Endothelial cell (in vitro differentiated cells): Measurements from ENCODE around the gene CLCA1. TPM values are rescaled to one million over a fixed set of nuclear protein-coding genes. Genes with fewer than 3 reads are reported as not detected.

Experiments
- DNase-seq: peaks from one replicate; pipeline ENCODE4 v3.0.0; 2021; ENCODE audit warnings: low spot score
- H3K27ac Mint-ChIP-seq: one replicate; pipeline ENCODE4 v1.8.0; 2021; ENCODE audit warnings: mixed read lengths, inconsistent platforms; ENCODE audit not compliant: unreplicated experiment
- H3K27me3 Mint-ChIP-seq: one replicate; pipeline ENCODE4 v1.8.0; 2021; ENCODE audit warnings: mild to moderate bottlenecking, moderate library complexity, mixed read lengths, inconsistent platforms; ENCODE audit not compliant: unreplicated experiment
- H3K36me3 Mint-ChIP-seq: one replicate; pipeline ENCODE4 v1.8.0; 2021; ENCODE audit warnings: mild to moderate bottlenecking, low read depth, mixed read lengths, inconsistent platforms; ENCODE audit not compliant: unreplicated experiment
- H3K4me1 Mint-ChIP-seq: one replicate; pipeline ENCODE4 v1.8.0; 2021; ENCODE audit warnings: mild to moderate bottlenecking, mixed read lengths, inconsistent platforms; ENCODE audit not compliant: unreplicated experiment
- H3K4me3 Mint-ChIP-seq: one replicate; pipeline ENCODE4 v1.8.0; 2021; ENCODE audit warnings: mild to moderate bottlenecking, mixed read lengths, inconsistent platforms; ENCODE audit not compliant: unreplicated experiment
- H3K9me3 Mint-ChIP-seq: one replicate; pipeline ENCODE4 v1.8.0; 2021; ENCODE audit warnings: mixed read lengths, inconsistent platforms; ENCODE audit not compliant: unreplicated experiment
- total RNA-seq: library from RNA; stranded (reverse); fragmentation: NEBNext Ultra II Directional; extraction: Animal tissue kit (Norgen Biotek cat#: 25700); gene quantifications from one replicate; pipeline ENCODE4 v1.2.1, GENCODE V29; 2021; ENCODE audit not compliant: unreplicated experiment
- TF ChIP-seq, protein P1 (sequence below): fragments of 200-600 bp; sonication (generic); IDR thresholded peaks from one replicate; pipeline ENCODE4 v1.5.0; 2021; ENCODE audit warnings: antibody characterized with exemption; ENCODE audit not compliant: unreplicated experiment

CLCA1 gene
- total RNA-seq, 1 donor from 2014 or later, result not detected

DNA sequence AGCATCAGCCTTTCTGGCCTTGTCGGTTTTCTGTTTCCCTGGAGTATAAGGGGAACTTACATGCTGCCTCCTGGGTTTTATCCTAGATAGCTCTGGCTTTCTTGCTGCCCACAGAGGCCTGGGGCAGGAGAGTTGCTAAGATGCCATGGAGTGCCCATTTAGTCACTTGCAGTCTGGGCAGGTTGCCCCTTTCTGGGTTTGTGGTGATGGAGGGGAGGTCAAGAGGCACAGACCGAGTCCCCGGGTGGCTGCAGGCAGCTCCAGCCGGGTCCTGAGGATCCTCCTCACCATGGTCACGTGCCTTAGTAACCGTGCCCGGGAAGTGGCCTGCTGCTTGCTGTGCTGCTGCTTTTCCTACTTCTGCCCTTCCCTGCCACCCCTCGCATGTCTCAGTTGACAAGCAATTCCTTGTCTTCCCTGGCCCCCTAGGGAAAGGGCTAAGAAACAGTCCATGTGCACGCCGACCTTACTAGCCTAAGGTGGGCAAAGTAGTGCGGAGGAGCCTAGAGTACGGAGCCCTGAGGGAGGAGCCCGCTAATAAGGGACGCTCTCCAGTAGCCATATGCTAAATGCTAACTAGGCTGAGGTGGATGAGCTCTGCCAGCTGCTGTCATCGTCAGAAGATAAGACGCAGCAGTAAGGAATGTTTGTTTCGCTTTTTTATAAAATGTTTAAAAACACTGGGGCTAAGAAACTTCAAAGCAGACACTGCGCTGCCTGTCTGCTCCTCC, 34.8 kb downstream of the CLCA1 start:
- H3K4me1 Mint-ChIP-seq, result peaks cover 26% of the 10 kb centered on the region
- peaks cover 11% of the 10 kb centered on the region for H3K27me3 Mint-ChIP-seq
- H3K36me3 Mint-ChIP-seq, result no peaks in the 10 kb centered on the region
- no peaks in the 10 kb centered on the region for H3K9me3 Mint-ChIP-seq
- no peak overlapping the region for H3K4me3 Mint-ChIP-seq
- peak overlapping the region; percentile 95 for H3K27ac Mint-ChIP-seq
- DNase-seq, result peak; percentile 28
- TF ChIP-seq, protein P1, sequence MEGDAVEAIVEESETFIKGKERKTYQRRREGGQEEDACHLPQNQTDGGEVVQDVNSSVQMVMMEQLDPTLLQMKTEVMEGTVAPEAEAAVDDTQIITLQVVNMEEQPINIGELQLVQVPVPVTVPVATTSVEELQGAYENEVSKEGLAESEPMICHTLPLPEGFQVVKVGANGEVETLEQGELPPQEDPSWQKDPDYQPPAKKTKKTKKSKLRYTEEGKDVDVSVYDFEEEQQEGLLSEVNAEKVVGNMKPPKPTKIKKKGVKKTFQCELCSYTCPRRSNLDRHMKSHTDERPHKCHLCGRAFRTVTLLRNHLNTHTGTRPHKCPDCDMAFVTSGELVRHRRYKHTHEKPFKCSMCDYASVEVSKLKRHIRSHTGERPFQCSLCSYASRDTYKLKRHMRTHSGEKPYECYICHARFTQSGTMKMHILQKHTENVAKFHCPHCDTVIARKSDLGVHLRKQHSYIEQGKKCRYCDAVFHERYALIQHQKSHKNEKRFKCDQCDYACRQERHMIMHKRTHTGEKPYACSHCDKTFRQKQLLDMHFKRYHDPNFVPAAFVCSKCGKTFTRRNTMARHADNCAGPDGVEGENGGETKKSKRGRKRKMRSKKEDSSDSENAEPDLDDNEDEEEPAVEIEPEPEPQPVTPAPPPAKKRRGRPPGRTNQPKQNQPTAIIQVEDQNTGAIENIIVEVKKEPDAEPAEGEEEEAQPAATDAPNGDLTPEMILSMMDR, result no peak

DNA sequence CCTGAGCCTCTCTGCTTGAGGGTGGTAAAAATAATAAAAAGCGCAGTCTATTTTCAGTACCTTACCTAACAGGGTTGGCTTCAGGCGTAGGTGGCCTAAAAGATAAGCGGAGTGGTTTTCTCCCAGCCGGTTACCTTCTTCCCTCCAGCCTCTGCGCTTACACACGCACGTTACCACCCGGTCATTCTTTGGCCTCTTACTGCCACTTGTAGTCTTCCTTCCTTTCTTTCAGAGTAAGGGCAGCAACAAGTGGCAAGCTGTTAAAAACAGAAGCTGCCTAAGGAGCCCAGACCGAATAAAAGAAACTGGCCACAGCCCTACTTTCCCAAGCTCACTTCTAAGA, 35.4 kb downstream of the CLCA1 start:
- H3K4me3 Mint-ChIP-seq, result no peak overlapping the region
- H3K9me3 Mint-ChIP-seq, result no peaks in the 10 kb centered on the region
- peak overlapping the region; percentile 49 for H3K27ac Mint-ChIP-seq
- no peak for DNase-seq
- H3K27me3 Mint-ChIP-seq, result peaks cover 11% of the 10 kb centered on the region
- H3K4me1 Mint-ChIP-seq, result peaks cover 26% of the 10 kb centered on the region
- TF ChIP-seq, protein P1, result no peak
- no peaks in the 10 kb centered on the region for H3K36me3 Mint-ChIP-seq

DNA sequence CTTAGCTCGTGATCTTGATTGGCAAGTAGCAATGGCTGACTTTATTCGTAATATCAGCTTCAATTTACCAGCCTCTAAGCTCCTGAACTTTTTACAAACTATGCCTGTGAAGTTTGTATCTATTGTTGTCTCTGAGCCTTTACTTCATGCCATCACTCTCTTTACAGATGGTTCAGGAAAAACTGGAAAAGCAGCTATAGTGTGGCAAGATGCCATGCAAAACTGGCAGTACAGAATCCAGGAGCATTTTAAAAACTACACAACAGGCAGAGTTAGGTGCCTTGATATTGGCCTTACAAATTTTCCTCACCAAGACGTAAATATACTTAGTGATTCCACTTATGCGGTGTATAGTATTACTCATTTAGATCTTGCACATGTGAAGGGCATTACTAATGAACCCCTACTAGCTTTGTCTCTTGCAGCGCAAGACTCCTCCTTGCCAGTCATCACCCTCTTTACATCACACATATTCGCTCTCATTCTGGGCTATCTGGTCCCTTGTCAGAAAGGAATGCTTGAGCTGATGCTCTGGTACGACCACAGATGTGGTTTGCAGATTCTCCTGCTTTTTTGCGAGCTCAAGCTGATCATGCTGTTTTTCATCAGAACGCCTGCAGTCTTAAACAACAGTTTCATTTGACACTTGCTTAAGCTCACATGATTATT, 36.3 kb downstream of the CLCA1 start:
- no peak overlapping the region for H3K27ac Mint-ChIP-seq
- DNase-seq, result no peak

DNA sequence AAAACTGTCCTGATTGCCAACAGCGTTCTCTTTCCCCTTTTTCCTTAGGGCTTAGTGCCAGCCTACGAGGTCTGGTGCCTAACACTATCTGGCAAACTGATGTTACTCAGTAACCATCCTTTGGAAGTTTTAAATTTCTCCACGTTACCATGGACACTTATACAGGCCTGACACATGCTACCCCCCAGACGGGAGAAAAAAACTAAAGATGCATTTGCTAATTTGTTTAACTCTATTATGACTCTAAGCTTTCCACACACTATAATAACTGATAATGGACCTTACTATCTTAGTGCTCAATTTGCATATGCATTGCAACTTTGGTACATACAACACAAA, 36.8 kb downstream of the CLCA1 start:
- H3K4me1 Mint-ChIP-seq, result peaks cover 26% of the 10 kb centered on the region
- TF ChIP-seq, protein P1, result no peak
- H3K36me3 Mint-ChIP-seq, result no peaks in the 10 kb centered on the region
- DNase-seq, result no peak
- H3K27ac Mint-ChIP-seq, result no peak overlapping the region
- H3K27me3 Mint-ChIP-seq, result peaks cover 11% of the 10 kb centered on the region
- no peak overlapping the region for H3K4me3 Mint-ChIP-seq
- no peaks in the 10 kb centered on the region for H3K9me3 Mint-ChIP-seq

More for the DNA sequence above, 36.3 kb downstream of the CLCA1 start:
- Mint-ChIP-seq H3K4me3 (no peak overlapping the region), H3K4me1 (peaks cover 26% of the 10 kb centered on the region), H3K9me3 (no peaks in the 10 kb centered on the region), H3K27me3 (peaks cover 11% of the 10 kb centered on the region), H3K36me3 (no peaks in the 10 kb centered on the region)
- TF ChIP-seq, protein P1, result no peak

DNA sequence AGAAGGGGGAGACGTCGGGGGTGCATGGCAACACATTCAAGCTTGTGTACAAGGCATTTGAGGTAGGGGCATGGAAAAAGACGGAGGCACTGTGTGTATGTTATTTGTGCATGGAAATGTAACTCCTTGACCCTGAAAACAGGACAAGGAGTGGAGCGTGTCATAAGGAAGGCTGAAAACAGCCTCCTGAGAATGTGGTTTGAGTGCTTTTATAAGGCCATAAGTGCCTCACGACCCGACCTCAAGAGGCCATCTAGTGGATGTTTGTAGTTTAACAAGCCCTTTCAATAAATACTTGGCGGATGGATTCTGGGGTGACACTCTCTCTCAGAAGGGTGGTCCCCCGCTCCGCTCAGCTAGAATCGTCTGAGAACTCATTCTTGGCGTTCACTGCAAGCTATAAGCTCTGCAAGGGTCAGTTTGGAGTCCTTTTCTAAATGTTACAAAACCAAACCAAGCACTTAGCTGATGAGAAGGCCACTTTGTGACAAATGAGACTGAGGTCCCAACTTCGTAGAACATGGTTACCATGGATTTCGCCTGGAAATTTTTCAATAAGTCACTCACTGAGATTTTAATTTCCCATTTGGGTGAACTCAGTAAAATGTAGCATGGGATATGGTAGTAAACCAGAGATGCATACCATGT, 39.3 kb downstream of the CLCA1 start:
- TF ChIP-seq, protein P1, result peak; percentile 75
- Mint-ChIP-seq H3K9me3 (no peaks in the 10 kb centered on the region), H3K4me1 (peaks cover 16% of the 10 kb centered on the region), H3K27ac (no peak overlapping the region), H3K27me3 (peaks cover 4% of the 10 kb centered on the region), H3K4me3 (no peak overlapping the region), H3K36me3 (no peaks in the 10 kb centered on the region)
- peak; percentile 12 for DNase-seq
